EH (cell line): Measurements from ENCODE around the gene VPS39.
"Not testable (repeated sequence)": the region's sequence is repeated elsewhere in the genome, so short reads cannot be mapped to it uniquely, and the experiment has no call there.

Experiments used
- DNase-seq: peaks from one replicate; pipeline ENCODE4 v3.0.0-alpha.2; 2015; ENCODE audit warnings: low read depth

Gene VPS39, protein sequence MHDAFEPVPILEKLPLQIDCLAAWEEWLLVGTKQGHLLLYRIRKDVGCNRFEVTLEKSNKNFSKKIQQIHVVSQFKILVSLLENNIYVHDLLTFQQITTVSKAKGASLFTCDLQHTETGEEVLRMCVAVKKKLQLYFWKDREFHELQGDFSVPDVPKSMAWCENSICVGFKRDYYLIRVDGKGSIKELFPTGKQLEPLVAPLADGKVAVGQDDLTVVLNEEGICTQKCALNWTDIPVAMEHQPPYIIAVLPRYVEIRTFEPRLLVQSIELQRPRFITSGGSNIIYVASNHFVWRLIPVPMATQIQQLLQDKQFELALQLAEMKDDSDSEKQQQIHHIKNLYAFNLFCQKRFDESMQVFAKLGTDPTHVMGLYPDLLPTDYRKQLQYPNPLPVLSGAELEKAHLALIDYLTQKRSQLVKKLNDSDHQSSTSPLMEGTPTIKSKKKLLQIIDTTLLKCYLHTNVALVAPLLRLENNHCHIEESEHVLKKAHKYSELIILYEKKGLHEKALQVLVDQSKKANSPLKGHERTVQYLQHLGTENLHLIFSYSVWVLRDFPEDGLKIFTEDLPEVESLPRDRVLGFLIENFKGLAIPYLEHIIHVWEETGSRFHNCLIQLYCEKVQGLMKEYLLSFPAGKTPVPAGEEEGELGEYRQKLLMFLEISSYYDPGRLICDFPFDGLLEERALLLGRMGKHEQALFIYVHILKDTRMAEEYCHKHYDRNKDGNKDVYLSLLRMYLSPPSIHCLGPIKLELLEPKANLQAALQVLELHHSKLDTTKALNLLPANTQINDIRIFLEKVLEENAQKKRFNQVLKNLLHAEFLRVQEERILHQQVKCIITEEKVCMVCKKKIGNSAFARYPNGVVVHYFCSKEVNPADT

DNA sequence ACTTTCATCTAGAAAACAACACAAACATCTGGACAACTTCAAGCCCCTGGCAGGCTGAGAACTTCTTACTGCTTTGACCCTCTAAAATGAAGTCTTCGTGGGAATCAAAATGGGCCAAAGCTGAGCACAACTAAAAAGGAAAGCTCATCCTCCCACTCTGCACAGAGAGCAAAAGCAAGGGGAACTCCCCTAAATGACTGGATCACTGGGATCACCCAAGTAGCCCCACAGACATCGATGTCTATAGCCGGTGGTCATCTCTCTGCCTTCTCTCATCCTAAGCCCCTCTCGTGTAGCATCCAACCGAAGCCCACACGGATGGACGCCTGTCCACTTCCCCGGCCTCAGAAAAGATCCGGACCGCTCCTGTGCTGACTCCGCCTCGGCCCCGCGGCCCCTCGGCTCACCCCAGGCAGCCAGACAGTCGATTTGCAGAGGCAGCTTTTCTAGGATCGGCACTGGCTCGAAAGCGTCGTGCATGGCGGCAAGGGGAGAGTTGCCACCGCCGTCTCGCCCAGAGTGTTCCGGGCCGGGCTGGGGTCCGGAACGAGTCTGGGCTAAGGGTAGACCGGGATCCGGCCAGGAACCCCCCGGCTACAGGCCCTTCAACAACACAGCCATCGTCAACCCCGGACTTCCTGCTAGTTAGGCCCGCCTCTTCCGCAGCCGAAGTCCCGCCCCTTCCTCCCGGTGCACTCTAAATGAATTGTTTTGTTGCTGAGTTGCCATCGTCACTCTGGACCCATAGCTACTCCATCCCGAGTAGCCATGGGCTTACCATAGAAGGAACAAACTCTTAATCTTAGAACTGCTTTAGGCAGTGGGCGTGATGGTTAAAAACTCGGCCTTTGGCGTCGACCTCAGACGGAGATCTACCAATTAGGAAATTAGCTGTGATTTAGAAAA lies at the start of gene VPS39:
TSS of gene VPS39 (minus strand) at position 631 of the 906 bp plus-strand sequence. CDS start at position 480, 151 bp downstream.
- DNase-seq, result peak; percentile 88

DNA sequence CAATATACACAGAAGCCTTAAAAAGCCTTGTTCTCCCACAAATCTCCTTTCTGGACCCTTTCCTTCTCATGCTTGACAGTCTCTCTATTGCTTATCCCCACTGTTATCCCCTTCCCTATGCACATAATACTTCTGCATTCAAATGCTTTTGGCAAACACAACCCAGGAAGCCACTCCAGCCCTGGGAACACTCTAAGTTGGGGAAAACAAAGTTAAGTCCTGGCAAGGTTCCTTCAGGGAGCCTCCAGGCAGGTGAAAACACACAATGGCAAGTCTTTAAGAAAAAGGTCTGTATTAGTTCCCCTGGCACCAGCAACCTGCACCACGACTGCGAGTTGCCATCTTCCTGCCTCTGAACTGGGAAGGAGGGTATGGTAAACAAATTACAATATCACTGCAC lies 45.2 kb upstream of the VPS39 start:
- no peak for DNase-seq

DNA sequence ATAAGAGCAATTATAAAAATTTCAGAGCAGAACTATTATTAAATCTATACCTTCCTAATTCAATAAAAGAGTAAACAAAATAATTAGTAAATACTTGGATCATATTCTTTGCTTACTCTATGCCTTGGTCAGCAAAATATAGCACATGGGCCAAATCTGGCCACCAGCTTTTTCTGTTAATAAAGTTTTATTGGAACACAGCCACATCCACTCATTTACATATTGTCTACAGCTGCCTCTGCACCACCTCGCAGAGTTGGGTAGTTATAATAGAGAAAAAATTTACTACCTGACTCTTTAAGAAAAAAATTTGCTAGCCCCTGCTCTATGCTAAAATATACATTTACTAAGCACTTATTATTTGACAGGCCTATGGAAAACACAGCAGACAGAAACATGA lies 32.7 kb upstream of the VPS39 start:
- DNase-seq, result no peak

DNA sequence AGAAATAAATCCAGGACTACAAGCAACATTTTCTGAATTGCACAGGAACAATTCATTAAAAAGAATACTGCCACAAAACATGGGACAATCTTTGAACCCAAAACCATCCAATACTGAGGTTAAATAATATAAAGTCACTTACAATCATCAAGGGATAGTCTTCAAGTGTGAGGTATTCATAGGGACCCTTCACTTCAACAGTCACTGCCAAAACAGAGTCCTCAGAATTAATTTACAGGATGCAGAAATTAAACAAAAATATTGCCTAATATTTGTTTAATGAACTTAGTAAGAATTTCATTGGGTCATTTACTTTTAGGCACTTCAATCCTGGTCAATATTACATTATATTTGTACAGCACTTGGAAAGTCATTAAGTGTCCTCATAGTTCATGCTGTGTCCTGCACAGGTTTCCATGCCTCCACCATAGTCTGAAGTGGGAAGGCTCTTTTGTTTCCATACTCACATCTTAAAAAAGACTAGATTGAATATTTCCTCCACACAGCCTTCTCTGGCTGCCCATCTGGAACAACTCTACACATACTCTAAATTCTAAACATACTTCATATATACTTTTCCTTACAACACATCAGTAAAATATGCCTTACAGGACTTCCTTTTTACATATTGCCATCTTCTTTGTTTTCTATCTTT lies 31.6 kb upstream of the VPS39 start:
- DNase-seq, result peak; percentile 55

DNA sequence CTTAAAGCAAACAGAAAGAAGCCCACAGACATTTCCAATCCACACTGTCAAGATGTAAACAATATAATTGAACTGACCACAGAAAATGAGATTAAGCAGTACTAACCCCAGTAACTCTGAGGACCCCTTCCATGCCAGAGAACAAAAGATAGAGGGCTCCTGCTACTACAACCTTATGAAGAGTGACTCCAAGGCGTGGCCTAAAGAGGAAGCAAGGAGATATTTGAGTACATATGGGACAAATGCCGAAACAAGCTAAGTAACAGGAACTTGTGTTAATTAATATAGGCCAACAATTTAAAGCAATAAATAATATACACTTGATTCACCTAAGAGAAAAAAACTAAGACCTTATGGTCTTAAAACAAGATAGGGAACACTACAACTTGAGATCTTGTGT lies 25.0 kb upstream of the VPS39 start:
- DNase-seq, result no peak

DNA sequence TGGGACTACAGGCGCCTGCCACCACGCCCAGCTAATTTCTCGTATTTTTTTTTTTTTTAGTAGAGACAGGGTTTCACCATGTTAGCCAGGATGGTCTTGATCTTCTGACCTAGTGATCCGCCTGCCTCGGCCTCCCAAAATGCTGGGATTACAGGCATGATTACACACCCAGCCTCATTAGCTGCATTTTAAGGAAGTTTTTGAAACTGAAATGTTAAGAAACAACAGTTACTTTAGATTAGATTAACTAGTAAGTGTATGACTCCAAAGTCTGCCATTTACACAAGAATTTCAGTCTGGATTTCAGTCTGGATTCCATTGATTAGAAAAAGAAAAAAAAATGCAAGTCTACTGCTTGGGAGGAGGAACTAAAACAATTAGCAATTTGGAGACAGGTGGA lies 24.5 kb upstream of the VPS39 start:
- no peak for DNase-seq

DNA sequence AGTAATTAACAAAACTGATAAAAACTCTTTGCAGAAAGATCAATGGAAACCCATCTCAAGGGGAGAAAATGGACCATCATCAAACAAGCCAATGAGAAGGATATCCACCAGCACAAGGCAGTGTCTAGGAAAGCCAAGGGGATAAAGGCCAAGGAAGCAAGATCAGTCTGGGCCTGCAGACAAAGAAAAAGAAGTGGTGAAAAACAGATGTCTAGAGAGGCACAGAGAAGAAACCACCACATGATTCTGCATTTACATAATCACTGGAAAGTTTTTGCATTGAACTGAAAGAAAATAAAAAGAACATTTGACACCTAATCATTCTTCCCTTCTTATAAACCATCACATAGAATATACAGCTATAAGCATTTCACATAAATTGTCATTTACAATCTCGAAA lies 23.0 kb upstream of the VPS39 start:
- DNase-seq, result no peak

DNA sequence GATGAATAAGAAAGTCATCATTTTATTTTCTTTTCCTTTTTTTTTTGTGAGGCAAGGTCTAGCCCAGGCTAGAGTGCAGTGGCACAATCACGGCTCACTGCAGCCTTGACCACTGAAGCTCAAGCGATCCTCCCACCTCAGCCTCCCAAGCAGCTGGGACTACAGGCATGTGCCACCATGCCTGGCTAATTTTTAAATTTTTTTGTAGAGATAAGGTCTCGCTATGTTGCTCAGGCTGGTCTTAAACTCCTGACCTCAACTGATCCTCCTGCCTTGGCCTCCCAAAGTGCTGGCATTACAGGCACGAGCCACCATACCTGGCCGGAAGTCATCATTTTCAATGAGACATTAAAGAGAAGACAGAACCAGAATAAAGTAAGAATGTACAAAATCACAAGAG lies 20.9 kb upstream of the VPS39 start:
- not testable (repeated sequence) for DNase-seq

DNA sequence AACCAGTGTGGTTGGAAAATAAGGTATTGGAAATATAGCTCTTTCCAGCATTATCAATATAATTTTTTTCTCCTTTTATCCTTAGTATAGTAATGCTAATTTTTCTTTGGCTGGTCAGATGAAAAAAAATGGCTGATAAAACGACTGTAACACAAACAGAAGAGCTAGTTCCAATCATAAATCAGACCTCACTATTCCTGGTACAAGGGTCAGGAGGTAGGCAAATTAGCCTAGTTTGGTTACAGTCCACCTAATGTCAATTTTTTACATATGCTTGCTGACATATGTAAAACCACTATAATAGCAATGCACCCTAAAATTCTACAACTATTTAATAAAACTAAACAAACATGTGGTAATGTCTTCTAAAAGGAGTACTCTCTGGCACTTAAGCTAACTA lies 19.9 kb upstream of the VPS39 start:
- no peak for DNase-seq

DNA sequence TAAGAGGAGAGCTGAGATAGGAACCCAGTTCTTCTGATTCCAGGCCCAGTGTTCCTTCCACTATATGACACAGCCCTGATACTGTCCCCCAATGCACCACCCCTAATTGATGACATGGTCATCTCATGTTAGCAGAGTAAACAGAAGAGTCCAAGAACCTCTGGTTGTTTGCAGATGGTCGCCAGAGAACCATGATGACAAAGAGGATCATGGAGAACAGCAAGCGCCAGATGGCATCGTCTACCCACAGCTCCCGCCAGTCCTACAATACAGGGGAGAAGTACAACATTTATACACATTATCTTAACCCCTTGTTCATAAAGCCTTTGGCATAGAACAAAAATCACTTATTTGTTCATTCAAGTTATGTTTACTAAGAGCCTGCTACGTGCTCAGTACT lies 18.5 kb upstream of the VPS39 start:
- DNase-seq, result no peak

DNA sequence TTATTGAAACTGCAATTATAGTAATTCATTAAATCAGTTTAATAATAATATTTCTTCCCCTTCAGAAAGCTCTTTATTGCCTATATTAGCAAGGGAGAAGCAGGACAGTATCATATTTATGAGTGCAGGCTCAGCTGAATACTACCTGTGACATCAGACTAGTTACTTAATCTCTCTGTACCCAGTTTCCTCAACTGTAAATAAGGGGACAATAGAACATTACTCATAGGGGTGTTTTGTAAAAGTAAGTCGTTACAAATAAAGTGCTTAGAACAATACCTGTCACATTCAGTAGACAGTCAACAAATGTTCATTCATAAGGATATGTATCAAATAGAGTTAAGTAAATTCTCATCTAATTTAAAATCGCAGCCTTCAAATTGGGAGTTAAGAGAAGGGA lies 12.1 kb upstream of the VPS39 start:
- no peak for DNase-seq

DNA sequence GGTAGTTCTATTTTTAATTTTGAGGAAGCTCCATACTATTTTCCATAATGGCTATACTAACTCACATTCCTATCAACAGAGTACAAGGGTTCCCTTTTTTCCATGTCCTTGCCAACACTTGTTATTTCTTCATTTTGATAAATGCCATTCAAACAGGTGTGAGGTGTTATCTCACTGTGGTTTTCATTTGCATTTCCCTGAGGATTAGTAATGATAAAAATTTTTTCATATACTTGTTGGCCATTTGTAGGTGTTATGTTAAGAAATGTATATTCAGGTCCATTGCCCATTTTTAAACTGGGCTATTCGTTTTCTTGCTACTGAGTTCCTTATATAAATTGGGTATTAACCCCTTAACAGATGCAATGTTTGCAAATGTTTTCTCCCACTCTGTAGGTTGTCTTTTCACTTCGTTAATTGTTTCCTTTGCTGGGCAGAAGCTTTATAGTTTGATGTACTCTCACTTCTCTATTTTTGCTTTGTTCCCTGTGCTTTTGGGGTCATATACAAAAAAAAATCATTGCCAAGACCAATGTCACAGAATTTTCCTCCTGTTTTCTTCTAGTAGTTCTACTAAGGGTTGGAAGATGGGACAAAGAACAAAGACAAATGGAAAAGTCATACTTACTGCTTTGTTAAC lies 11.0 kb upstream of the VPS39 start:
- no peak for DNase-seq

DNA sequence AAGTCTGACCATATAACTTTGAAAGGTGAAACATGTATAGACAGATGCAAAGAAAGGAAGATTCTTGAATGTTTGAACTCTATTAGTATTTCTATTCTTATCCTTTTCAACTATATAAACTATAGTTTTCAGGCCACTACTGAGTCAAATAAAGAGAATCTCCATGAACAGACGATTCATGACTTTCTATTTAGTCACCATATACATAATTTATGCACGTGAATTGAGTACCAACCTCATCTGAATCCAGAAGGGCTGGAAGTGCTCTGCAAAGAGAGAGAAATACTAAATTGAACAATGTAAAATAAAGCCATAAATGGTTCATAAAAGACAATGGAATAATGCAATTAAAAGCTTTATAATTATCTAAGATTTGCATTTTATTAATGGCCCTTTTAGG lies 9.5 kb upstream of the VPS39 start:
- no peak for DNase-seq

DNA sequence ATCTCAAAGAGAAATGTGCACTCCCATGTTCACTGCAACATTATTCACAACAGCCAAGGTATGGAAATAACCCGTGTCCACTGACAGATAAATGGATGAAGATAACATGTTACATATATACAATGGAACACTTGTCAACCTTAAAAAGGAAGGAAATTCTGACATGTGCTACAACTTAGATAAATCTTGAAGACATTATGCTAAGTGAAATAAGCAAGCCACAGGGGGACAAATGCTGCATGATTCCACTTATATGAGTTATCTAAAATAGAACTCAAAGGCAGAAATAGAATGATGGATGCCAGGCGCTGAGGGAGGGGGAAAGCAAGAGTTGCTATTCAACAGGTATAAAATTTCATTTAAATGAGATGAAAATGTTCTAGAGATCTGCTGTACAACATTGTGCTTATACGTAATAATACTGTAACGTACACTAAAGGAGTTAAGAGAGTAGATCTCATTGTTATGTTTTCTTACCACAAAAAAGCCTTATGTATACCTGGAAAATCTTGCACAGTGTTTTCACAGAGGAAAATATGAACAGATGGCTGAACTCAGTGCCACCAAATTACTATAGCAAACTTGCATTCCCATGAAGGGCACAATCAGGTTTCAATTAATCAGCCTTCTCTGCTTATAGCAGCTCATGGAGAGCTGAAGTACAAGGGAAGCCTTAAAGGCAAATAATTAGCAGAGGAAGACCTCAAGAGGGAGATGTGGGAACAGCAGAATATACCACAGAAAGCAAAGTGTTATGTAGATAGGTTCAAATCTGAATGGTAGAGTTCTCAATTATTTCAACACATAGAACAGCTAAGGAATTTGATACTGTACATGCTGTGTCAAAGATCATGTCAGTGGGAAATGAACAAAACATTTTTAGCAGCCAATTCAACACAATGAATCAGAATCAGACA lies 8.1 kb upstream of the VPS39 start:
- peak; percentile 20 for DNase-seq

DNA sequence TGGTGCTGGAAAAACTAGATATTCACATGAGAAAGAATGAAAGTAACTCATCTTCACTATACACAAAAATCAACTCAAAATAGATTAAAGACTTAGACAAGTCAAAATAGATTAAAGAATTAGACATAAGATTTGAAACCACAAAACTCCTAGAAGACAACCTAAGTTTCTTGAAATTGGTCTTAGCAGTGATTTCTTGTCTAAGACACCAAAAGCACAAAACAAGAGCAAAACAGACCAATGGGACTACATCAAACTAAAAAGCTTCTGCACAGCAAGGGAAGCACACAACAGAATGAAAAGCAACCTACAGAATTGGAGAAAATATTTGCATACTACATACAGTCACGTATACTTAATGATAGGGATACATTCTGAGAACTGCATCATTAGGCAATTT lies 6.5 kb upstream of the VPS39 start:
- no peak for DNase-seq

DNA sequence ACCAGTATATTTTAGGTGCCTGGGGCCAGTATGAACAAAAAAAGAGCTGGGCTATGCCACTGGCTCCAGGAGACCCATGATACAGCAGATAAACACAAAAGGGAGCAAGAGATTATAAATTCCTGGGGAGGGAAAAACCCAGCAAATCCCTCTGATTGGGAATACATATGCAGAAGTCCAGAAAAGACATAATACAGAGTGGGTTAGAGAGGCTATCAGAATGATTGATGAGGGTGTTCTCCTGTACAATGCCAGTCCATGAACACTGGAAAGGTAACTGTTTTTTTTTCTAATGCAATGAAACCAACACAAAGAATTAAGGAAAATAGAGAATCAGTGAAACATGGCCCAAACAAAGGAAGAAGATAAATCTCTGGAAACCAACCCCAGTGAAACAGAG lies 5.4 kb upstream of the VPS39 start:
- no peak for DNase-seq

DNA sequence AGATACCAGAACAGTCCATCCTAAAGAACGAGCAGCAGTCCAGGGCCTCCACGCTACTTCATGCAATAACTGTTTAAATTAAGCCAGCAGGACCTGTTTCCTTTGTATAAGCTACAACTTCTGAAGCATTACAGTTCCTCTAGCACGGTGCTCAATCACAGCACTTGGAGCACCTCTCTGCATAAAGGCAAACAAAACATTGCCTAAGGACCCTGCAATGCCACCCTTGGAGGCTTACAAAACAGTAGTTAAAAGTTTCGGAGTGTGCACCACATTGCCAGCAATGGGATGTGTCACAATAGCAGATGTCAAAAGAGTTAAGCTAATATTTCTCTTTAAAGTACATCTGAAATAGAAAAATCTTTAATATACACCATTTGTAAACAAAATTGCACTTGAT lies 2.6 kb upstream of the VPS39 start:
- no peak for DNase-seq

DNA sequence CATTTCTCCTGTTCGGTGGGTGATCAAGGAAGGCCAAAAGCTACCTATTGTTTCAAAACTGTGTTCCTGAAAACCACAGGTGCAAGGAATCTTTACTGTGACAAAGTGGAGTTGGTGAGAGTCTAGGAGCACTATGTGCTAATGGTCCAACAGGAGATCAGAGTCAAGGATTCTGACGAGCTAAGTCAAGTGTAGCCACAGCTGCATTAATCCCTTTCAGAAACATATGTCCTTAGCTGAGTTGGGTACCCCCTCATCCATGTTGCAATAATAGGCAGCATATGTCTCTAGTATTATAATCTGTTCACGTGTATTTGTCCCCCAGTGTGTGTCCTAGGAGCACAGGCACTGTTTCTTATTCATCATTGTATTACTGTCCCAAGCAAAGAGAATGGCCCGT lies 1.7 kb downstream of the VPS39 start:
- no peak for DNase-seq

DNA sequence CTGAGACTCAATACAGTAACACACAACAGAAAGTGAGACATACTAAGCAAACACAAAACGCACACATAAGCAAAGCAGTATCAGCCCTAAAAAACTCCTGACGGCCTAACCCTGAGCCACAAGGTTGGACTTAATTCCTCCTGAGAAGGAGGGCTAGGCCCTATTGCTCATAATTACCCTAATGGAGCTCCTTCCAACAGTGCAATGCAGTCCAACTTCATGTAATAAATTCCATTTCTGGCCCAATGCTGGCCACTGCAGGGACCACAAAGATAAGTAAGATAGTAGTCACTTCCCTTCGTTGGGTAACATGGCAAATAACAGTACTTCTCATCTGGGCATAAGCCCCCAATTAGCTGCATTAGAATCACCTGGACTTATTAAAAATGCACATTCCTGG lies 4.2 kb downstream of the VPS39 start:
- peak; percentile 32 for DNase-seq

DNA sequence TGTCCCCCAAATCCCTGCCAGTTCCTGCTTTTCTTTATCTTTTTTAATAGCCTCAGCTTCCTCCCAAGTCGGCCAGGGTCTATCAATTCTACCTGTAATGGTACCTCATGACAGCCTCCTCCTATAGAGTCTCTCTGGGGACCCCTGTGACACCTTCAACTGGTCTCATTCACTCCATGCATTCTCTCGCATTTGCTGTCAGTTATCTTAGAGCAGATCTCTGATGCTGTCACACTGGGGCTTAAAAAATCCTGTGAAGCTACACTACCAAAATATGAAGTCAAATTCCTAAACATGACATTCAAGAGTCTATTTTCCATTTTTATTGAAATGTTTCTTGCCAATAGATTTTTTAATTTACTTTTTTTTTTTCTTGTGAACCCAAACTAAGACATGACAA lies 5.5 kb downstream of the VPS39 start:
- peak; percentile 5 for DNase-seq
